HepG2 (cell line): ENCODE data around the gene ADRM1. TPM values are rescaled to one million over a fixed set of nuclear protein-coding genes. Genes with fewer than 3 reads are reported as not detected.

Experiments
- ATF7 ChIP-seq, 2 experiments: fragments of 450-650 bp in 1 of 2; sonication (generic) in 1 of 2; formaldehyde crosslinking in 1 of 2; IDR thresholded peaks; 2 replicates each; pipeline versions ENCODE4 v1.4.0 to v1.6.1; 2016 to 2020; ENCODE audit warnings: antibody characterized with exemption in 1 of 2, mild to moderate bottlenecking in 1 of 2, missing genetic modification reagents in 1 of 2
- HMGA1 ChIP-seq: sonication (generic); formaldehyde crosslinking; conservative IDR thresholded peaks from 2 replicates; pipeline ENCODE4 v1.4.0; 2020; ENCODE audit warnings: missing genetic modification reagents
- JARID2 ChIP-seq: sonication (generic); formaldehyde crosslinking; IDR thresholded peaks from 2 replicates; pipeline ENCODE4 v1.8.1; 2023; ENCODE audit warnings: missing genetic modification reagents, inconsistent platforms; ENCODE audit not compliant: insufficient replicate concordance
- TARDBP ChIP-seq: sonication (generic); formaldehyde crosslinking; IDR thresholded peaks from 2 replicates; pipeline ENCODE4 v1.8.0; 2022; ENCODE audit warnings: mild to moderate bottlenecking, missing genetic modification reagents
- U2AF2 ChIP-seq: fragments of 200-400 bp; formaldehyde crosslinking; IDR thresholded peaks from 2 replicates; pipeline ENCODE4 v1.6.1; 2017; ENCODE audit warnings: low read depth, mild to moderate bottlenecking, low read length
- ZNF720 ChIP-seq: sonication (generic); formaldehyde crosslinking; IDR thresholded peaks from 2 replicates; pipeline ENCODE4 v1.4.0; 2020; ENCODE audit warnings: missing genetic modification reagents
- ZNF749 ChIP-seq: sonication (generic); formaldehyde crosslinking; IDR thresholded peaks from 2 replicates; pipeline ENCODE4 v1.8.0; 2022; ENCODE audit warnings: mild to moderate bottlenecking, missing genetic modification reagents, moderate library complexity, borderline replicate concordance
- ZNF879 ChIP-seq: sonication (generic); formaldehyde crosslinking; IDR thresholded peaks from 2 replicates; pipeline ENCODE4 v1.8.1; 2023; ENCODE audit warnings: missing genetic modification reagents
- polyA plus RNA-seq, 8 experiments: library from polyadenylated mRNA; depleted of rRNA in 3 of 8; stranded (reverse) in 7 of 8; unstranded in 1 of 8; fragments of >200 nt; fragmentation: Illumina TruSeq in 4 of 8; extraction: Trizol in 4 of 8; gene quantifications; 2 replicates each; pipeline versions ENCODE4 v1.2.1 to v1.2.3, GENCODE V29; 2011 to 2016; ENCODE audit warnings: low read depth in 4 of 8, missing spikeins in 1 of 8, mixed read lengths in 1 of 8; ENCODE audit not compliant: insufficient read depth in 1 of 8
- total RNA-seq, 5 experiments: library from RNA; depleted of rRNA; stranded (reverse); fragments of >200 nt; fragmentation: Illumina TruSeq; extraction: Trizol; gene quantifications; 2 replicates each; pipeline ENCODE4 v1.2.3, GENCODE V29; 2016; ENCODE audit warnings: low read depth in 1 of 5
- TF ChIP-seq, protein P1 (sequence below): sonication (generic); formaldehyde crosslinking; IDR thresholded peaks from 2 replicates; pipeline ENCODE4 v1.5.0; 2020; ENCODE audit warnings: mild to moderate bottlenecking, missing genetic modification reagents
- TF ChIP-seq, protein P2 (sequence below): sonication (generic); formaldehyde crosslinking; IDR thresholded peaks from 2 replicates; pipeline ENCODE4 v1.4.0; 2020; ENCODE audit warnings: mild to moderate bottlenecking, low read depth, missing genetic modification reagents
- TF ChIP-seq, protein P3 (sequence below): sonication (generic); formaldehyde crosslinking; IDR thresholded peaks from 2 replicates; pipeline ENCODE4 v1.4.0; 2020; ENCODE audit warnings: missing genetic modification reagents, borderline replicate concordance
- TF ChIP-seq, protein P4 (sequence below): sonication (generic); formaldehyde crosslinking; IDR thresholded peaks from 2 replicates; pipeline ENCODE4 v1.5.1; 2020; ENCODE audit warnings: mild to moderate bottlenecking, missing genetic modification reagents, borderline replicate concordance

ADRM1 gene
- total and polyA plus RNA-seq, 2 of the 13 experiments (the other 11 are each of a cell fraction or from before 2014, with no cell fraction given): 92.9 to 154 TPM

DNA sequence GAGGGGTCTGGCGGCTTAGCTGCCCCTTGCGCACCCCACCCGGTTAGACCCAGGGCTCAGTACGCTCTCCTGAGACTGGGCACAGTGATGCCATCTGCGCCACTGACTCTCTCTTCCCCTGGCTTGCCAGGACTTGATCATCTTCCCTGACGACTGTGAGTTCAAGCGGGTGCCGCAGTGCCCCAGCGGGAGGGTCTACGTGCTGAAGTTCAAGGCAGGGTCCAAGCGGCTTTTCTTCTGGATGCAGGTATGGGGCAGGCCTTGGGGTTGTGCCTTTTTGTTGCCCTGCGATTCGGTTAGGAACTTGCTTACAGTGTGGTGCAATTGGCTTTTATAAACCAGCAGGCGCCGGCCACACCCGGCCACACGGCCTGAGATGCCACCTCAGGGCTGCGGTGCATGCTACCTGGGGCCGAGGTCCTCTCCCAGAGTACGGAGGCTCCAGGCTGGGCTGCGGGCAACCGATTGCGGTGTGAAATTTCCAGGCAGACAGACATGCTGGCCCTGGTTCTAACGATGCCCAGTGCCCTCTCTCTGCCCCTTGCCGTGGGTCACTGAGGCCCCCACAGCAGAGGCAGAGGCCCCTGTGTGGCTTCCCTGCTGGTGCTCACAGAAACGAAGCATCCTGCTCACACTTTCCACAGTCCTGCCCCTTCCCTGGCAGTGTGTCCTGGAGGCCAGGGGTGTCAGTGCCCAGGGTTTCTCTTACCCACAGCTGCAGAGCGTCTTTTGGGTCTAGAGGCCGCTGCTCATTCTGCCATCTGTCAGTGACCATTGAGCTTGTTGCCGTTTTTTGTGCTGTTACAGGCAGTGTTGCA is 1.7 kb downstream of the ADRM1 start (continued):
- TF ChIP-seq U2AF2 (no peak), HMGA1 (CRISPR knock-in tag) (no peak), ZNF749 (CRISPR knock-in tag) (no peak), ZNF720 (CRISPR knock-in tag) (no peak), ATF7 (IDR thresholded peaks at IDR 0.05) (no peak), ATF7 (CRISPR knock-in tag; IDR thresholded peaks at IDR 0.05) (no peak), ZNF879 (CRISPR knock-in tag) (no peak), TARDBP (CRISPR knock-in tag) (peak; percentile 19; the same call in 1 of the 2 replicates), JARID2 (CRISPR knock-in tag) (no peak)
- TF ChIP-seq, protein P1, sequence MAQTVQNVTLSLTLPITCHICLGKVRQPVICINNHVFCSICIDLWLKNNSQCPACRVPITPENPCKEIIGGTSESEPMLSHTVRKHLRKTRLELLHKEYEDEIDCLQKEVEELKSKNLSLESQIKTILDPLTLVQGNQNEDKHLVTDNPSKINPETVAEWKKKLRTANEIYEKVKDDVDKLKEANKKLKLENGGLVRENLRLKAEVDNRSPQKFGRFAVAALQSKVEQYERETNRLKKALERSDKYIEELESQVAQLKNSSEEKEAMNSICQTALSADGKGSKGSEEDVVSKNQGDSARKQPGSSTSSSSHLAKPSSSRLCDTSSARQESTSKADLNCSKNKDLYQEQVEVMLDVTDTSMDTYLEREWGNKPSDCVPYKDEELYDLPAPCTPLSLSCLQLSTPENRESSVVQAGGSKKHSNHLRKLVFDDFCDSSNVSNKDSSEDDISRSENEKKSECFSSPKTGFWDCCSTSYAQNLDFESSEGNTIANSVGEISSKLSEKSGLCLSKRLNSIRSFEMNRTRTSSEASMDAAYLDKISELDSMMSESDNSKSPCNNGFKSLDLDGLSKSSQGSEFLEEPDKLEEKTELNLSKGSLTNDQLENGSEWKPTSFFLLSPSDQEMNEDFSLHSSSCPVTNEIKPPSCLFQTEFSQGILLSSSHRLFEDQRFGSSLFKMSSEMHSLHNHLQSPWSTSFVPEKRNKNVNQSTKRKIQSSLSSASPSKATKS (CRISPR knock-in tag): no peak
- TF ChIP-seq, protein P2, sequence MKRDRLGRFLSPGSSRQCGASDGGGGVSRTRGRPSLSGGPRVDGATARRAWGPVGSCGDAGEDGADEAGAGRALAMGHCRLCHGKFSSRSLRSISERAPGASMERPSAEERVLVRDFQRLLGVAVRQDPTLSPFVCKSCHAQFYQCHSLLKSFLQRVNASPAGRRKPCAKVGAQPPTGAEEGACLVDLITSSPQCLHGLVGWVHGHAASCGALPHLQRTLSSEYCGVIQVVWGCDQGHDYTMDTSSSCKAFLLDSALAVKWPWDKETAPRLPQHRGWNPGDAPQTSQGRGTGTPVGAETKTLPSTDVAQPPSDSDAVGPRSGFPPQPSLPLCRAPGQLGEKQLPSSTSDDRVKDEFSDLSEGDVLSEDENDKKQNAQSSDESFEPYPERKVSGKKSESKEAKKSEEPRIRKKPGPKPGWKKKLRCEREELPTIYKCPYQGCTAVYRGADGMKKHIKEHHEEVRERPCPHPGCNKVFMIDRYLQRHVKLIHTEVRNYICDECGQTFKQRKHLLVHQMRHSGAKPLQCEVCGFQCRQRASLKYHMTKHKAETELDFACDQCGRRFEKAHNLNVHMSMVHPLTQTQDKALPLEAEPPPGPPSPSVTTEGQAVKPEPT: no peak
- TF ChIP-seq, protein P3, sequence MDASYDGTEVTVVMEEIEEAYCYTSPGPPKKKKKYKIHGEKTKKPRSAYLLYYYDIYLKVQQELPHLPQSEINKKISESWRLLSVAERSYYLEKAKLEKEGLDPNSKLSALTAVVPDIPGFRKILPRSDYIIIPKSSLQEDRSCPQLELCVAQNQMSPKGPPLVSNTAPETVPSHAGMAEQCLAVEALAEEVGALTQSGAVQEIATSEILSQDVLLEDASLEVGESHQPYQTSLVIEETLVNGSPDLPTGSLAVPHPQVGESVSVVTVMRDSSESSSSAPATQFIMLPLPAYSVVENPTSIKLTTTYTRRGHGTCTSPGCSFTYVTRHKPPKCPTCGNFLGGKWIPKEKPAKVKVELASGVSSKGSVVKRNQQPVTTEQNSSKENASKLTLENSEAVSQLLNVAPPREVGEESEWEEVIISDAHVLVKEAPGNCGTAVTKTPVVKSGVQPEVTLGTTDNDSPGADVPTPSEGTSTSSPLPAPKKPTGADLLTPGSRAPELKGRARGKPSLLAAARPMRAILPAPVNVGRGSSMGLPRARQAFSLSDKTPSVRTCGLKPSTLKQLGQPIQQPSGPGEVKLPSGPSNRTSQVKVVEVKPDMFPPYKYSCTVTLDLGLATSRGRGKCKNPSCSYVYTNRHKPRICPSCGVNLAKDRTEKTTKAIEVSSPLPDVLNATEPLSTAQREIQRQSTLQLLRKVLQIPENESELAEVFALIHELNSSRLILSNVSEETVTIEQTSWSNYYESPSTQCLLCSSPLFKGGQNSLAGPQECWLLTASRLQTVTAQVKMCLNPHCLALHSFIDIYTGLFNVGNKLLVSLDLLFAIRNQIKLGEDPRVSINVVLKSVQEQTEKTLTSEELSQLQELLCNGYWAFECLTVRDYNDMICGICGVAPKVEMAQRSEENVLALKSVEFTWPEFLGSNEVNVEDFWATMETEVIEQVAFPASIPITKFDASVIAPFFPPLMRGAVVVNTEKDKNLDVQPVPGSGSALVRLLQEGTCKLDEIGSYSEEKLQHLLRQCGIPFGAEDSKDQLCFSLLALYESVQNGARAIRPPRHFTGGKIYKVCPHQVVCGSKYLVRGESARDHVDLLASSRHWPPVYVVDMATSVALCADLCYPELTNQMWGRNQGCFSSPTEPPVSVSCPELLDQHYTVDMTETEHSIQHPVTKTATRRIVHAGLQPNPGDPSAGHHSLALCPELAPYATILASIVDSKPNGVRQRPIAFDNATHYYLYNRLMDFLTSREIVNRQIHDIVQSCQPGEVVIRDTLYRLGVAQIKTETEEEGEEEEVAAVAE: no peak
- TF ChIP-seq, protein P4, sequence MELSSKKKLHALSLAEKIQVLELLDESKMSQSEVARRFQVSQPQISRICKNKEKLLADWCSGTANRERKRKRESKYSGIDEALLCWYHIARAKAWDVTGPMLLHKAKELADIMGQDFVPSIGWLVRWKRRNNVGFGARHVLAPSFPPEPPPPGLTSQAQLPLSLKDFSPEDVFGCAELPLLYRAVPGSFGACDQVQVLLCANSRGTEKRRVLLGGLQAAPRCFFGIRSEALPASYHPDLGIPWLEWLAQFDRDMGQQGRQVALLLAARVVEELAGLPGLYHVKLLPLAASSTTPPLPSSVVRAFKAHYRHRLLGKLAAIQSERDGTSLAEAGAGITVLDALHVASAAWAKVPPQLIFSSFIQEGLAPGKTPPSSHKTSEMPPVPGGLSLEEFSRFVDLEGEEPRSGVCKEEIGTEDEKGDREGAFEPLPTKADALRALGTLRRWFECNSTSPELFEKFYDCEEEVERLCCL (CRISPR knock-in tag): no peak
